Mucosa of descending colon (tissue), 3 donors: ENCODE results near the gene UGT1A5. TPM values are rescaled to one million over a fixed set of nuclear protein-coding genes. Genes with fewer than 3 reads are reported as not detected.

Source experiments
- ATAC-seq: fragments of 200-7000 bp; cut with Tn5 transposase; one replicate; pipeline ENCODE4 v1.9.1; 2020; ENCODE audit warnings: mild to moderate bottlenecking, moderate library complexity
- DNase-seq, 3 donors: peaks; one replicate each; pipeline ENCODE4 v3.0.0-alpha.2; 2020
- H3K36me3 ChIP-seq: fragments of 200-600 bp; one replicate; pipeline ENCODE4 v1.8.0; 2021; ENCODE audit warnings: low read depth, mild to moderate bottlenecking
- H3K4me1 ChIP-seq: fragments of 200-600 bp; one replicate; pipeline ENCODE4 v1.8.0; 2021; ENCODE audit warnings: low read depth, mild to moderate bottlenecking
- H3K4me3 ChIP-seq: fragments of 200-600 bp; one replicate; pipeline ENCODE4 v1.8.0; 2021; ENCODE audit warnings: mild to moderate bottlenecking
- H3K9me3 ChIP-seq: fragments of 200-600 bp; one replicate; pipeline ENCODE4 v1.8.0; 2021; ENCODE audit warnings: mild to moderate bottlenecking
- CTCF ChIP-seq: fragments of 200-600 bp; IDR thresholded peaks from one replicate; pipeline ENCODE4 v1.8.0; 2022; ENCODE audit warnings: antibody characterized with exemption, mild to moderate bottlenecking
- intact Hi-C, 2 donors: fragments of 100-400 bp; cut with DNase I in 1 of 2; cut with micrococcal nuclease in 1 of 2; formaldehyde crosslinking; loops; one replicate each; pipeline versions ENCODE4 v1.11.0 to v1.11.1; 2022; cut with DNase I, micrococcal nuclease
- total RNA-seq, 3 donors: library from RNA; stranded (reverse); fragmentation: NEBNext Ultra II Directional in 2 of 3; extraction: Animal tissue kit (Norgen Biotek cat#: 25700) in 2 of 3; gene quantifications; one replicate each; pipeline versions ENCODE4 v1.2.1 to v1.2.4, GENCODE V29; 2021 to 2023
- donor health status: DM: no; HTN: no; CAD: no; lungs with moderate emphysema.
- donor health status: DM: no; HTN: no; CAD: no.
- donor health status: DM: no; HTN: yes; CAD: no.

UGT1A5 gene
- total RNA-seq, 3 donors from 2014 or later: 2.1 to 6.5 (median 2.4) TPM

GRCh38 chr2:233754872-233755611 is 42.3 kb downstream of the UGT1A5 start:
- Histone ChIP-seq H3K36me3 (no peaks in the 10 kb centered on the region), H3K4me1 (peaks cover 19% of the 10 kb centered on the region), H3K9me3 (peaks cover 8% of the 10 kb centered on the region), H3K4me3 (no peak overlapping the region)
- intact Hi-C loops: no loop called here
- DNase-seq (no peak), ATAC-seq (no peak)
- TF ChIP-seq CTCF: no peak

- DNase-seq (peak in 1 of 3 donors; percentile 42), ATAC-seq (peak; percentile 92)
- no peaks in the 10 kb centered on the region for H3K9me3 ChIP-seq
- H3K36me3 ChIP-seq: no peaks in the 10 kb centered on the region
- TF ChIP-seq CTCF: no peak
- peaks cover 19% of the 10 kb centered on the region for H3K4me1 ChIP-seq
- intact Hi-C loops: no loop called here
- H3K4me3 ChIP-seq: no peak overlapping the region
Observed at GRCh38 chr2:233756429-233757081, 43.8 kb downstream of the UGT1A5 start.

DNA sequence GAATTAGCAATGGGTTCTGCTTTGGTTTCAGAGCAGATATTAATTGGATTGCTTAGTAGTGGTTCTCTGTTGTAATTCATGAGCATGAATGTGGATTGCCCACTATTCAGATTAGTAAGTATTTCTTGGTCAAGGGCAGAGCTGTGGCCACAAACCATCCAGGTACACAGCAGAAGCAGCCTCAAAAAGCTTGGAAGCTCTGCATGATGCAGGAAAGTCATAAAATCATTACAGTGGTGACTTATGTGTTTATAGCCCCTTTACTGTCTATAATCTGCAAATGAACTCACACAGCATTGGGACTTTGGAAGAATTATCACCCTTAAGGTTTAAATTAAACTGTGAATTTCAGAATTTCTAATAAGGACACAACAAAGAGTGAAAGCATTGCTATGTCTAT is 45.4 kb downstream of the UGT1A5 start:
- TF ChIP-seq CTCF: no peak
- H3K9me3 ChIP-seq: no peaks in the 10 kb centered on the region
- H3K36me3 ChIP-seq: no peaks in the 10 kb centered on the region
- DNase-seq (no peak), ATAC-seq (peak; percentile 76)
- intact Hi-C loops: no loop called here
- H3K4me3 ChIP-seq: no peak overlapping the region
- H3K4me1 ChIP-seq: peaks cover 19% of the 10 kb centered on the region

- no peak for TF ChIP-seq CTCF
- Histone ChIP-seq H3K4me3 (no peak overlapping the region), H3K9me3 (no peaks in the 10 kb centered on the region), H3K4me1 (peaks cover 19% of the 10 kb centered on the region), H3K36me3 (no peaks in the 10 kb centered on the region)
- no peak for ATAC-seq
- no peak for DNase-seq
- intact Hi-C loops: no loop called here
Observed at GRCh38 chr2:233758849-233759248, 46.1 kb downstream of the UGT1A5 start.

GRCh38 chr2:233760043-233760442 is 47.3 kb downstream of the UGT1A5 start, which contains the start of gene UGT1A1:
UGT1A1 (plus strand) TSS chr2:233760270; CDS start chr2:233760288, 18 bp downstream.
- H3K4me1 ChIP-seq: peaks cover 25% of the 10 kb centered on the region
- no peak for ATAC-seq
- H3K36me3 ChIP-seq: no peaks in the 10 kb centered on the region
- H3K4me3 ChIP-seq: no peak within 1 kb of the TSS
- intact Hi-C loops: no loop called here
- DNase-seq: no peak
- no peaks in the 10 kb centered on the region for H3K9me3 ChIP-seq
- no peak for TF ChIP-seq CTCF
